Measurements from ENCODE around the gene C19orf38. TPM values are rescaled to one million over a fixed set of nuclear protein-coding genes. Genes with fewer than 3 reads are reported as not detected.
"Not testable (repeated sequence)": the region's sequence is repeated elsewhere in the genome, so short reads cannot be mapped to it uniquely, and the experiment has no call there.

C19orf38 gene
- total and polyA plus RNA-seq, 3 experiments from 2014 or later = 0.44 to 0.48 TPM; not detected in 1

DNA sequence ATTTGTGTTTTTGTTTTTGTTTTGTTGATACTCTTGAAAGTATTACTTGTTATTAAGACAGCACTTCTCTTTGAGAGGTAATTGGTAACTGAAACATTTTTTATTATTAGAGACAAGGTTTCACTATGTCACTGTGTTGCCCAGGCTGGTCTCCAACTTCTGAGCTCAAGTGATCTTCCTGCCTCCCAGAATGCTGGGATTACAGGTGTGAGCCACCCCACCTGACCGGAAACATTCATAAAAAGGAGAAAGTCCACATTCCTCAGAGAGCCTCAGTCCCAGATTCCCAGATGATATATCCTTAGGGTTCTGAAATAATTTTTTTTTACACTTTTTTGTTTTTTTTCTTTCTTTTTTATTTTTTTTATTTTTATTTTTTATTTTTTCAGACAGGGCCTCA lies 25.8 kb downstream of the C19orf38 start:
- CTCF ChIA-PET = interaction anchor here (1.2 to 1.9 kb wide), 3 partner anchors 10 to 62 kb away, joined by 3 to 6 read pairs (median 6); no protein-coding TSS in a partner anchor
- Histone ChIP-seq H3K4me3 (ENCODE audit: low read length) (no peak overlapping the region), H3K27me3 (ENCODE audit: insufficient read depth, low read length, poor library complexity, severe bottlenecking) (no peaks in the 10 kb centered on the region), H3K36me3 (ENCODE audit: insufficient read depth, low read length) (no peaks in the 10 kb centered on the region), H3K27ac (ENCODE audit: low read depth, low read length) (no peak overlapping the region), H3K4me1 (ENCODE audit: insufficient read depth, low read length) (peaks cover 18% of the 10 kb centered on the region), H3K9me3 (ENCODE audit: low read length) (no peaks in the 10 kb centered on the region)
- no peak for DNase-seq
- no peaks in the 10 kb centered on the region for H3K9me3 Mint-ChIP-seq
- peaks cover 0 to 3% (median 0%) of the 10 kb centered on the region in 3 donors for H3K36me3 Mint-ChIP-seq
- H3K27ac Mint-ChIP-seq = peak overlapping the region in 2 of 8 donors; percentile 61 to 77
- peak overlapping the region; percentile 39 to 83 (median 65) for H3K4me3 Mint-ChIP-seq
- H3K27me3 Mint-ChIP-seq = peaks cover 0 to 1% of the 10 kb centered on the region in 2 donors
- H3K4me1 Mint-ChIP-seq = peaks cover 19 to 41% (median 31%) of the 10 kb centered on the region in 3 donors
- POLR2A ChIA-PET = no interaction called here

GRCh38 chr19:10876459-10877240 lies 28.4 kb downstream of the C19orf38 start:
- ChIA-PET CTCF (no interaction called here), POLR2A (no interaction called here)
- Mint-ChIP-seq H3K4me1 (peaks cover 22 to 50% (median 32%) of the 10 kb centered on the region in 3 donors), H3K27me3 (peaks cover 0 to 1% of the 10 kb centered on the region in 2 donors), H3K4me3 (peak overlapping the region in 1 of 7 donors; percentile 66), H3K27ac (peak overlapping the region in 2 of 8 donors; percentile 27 to 57), H3K36me3 (peaks cover 0 to 4% (median 1%) of the 10 kb centered on the region in 3 donors), H3K9me3 (no peaks in the 10 kb centered on the region)
- no peak overlapping the region for H3K27ac ChIP-seq (ENCODE audit: low read depth, low read length)
- H3K36me3 ChIP-seq (ENCODE audit: insufficient read depth, low read length) = no peaks in the 10 kb centered on the region
- no peaks in the 10 kb centered on the region for H3K27me3 ChIP-seq (ENCODE audit: insufficient read depth, low read length, poor library complexity, severe bottlenecking)
- H3K4me3 ChIP-seq (ENCODE audit: low read length) = no peak overlapping the region
- H3K4me1 ChIP-seq (ENCODE audit: insufficient read depth, low read length) = peaks cover 20% of the 10 kb centered on the region
- no peak for DNase-seq
- H3K9me3 ChIP-seq (ENCODE audit: low read length) = no peaks in the 10 kb centered on the region

DNA sequence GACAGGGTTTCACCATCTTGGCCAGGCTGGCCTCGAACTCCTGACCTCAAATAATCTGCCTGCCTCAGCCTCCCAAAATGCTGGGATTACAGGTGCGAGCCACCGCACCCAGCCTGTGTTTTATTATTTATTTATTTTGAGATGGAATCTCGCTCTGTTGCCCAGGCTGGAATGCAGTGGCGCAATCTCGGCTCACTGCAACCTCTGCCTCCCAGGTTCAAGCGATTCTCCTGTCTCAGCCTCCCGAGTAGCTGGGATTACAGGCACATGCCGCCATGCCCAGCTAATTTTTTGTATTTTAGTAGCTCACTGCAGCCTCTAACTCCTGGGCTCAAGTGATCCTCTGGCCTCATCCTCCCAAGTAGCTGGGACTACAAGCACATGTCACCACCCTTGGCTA lies 29.4 kb downstream of the C19orf38 start:
- H3K36me3 ChIP-seq (ENCODE audit: insufficient read depth, low read length); H3K9me3 Mint-ChIP-seq; H3K9me3 ChIP-seq (ENCODE audit: low read length); POLR2A ChIA-PET; H3K27me3 Mint-ChIP-seq; DNase-seq; H3K27me3 ChIP-seq (ENCODE audit: insufficient read depth, low read length, poor library complexity, severe bottlenecking); H3K27ac ChIP-seq (ENCODE audit: low read depth, low read length); H3K36me3 Mint-ChIP-seq; H3K4me3 ChIP-seq (ENCODE audit: low read length): not testable (repeated sequence)
- peaks cover 18 to 46% (median 28%) of the 10 kb centered on the region in 3 donors for H3K4me1 Mint-ChIP-seq
- CTCF ChIA-PET = interaction anchor here (1.1 kb wide), 1 partner anchor 13 kb away, joined by 3 read pairs; no protein-coding TSS in a partner anchor
- H3K27ac Mint-ChIP-seq = peak overlapping the region in 2 of 8 donors; percentile 37 to 57
- H3K4me3 Mint-ChIP-seq = peak overlapping the region in 1 of 7 donors; percentile 64
- peaks cover 15% of the 10 kb centered on the region for H3K4me1 ChIP-seq (ENCODE audit: insufficient read depth, low read length)

DNA sequence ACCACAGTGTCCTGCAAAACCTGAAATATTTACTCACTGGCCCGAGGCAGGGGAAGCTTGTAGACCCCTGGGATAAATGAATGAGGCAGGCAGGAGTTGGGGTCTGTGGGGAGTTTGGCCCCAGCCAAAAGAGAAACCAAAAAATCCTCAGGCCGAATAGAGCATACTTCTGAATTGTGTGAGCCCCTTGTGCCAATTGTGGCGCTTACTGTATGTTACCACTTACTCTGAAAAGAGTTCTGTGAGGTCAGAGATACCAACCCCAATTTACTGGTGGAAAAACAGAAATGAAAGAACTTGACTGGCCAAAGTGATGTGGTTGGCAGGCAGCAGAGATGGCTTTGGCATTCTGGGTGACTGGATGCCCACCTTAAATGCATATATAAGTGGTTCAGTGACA lies 30.0 kb downstream of the C19orf38 start:
- Mint-ChIP-seq H3K36me3 (peaks cover 0 to 2% (median 1%) of the 10 kb centered on the region in 3 donors), H3K27me3 (no peaks in the 10 kb centered on the region), H3K9me3 (no peaks in the 10 kb centered on the region), H3K27ac (peak overlapping the region in 5 of 8 donors; percentile 23 to 74 (median 37)), H3K4me3 (peak overlapping the region in 1 of 7 donors; percentile 64), H3K4me1 (peaks cover 15 to 41% (median 23%) of the 10 kb centered on the region in 3 donors)
- Histone ChIP-seq H3K4me3 (ENCODE audit: low read length) (no peak overlapping the region), H3K27me3 (ENCODE audit: insufficient read depth, low read length, poor library complexity, severe bottlenecking) (no peaks in the 10 kb centered on the region), H3K9me3 (ENCODE audit: low read length) (no peaks in the 10 kb centered on the region), H3K27ac (ENCODE audit: low read depth, low read length) (peak overlapping the region; percentile 7), H3K4me1 (ENCODE audit: insufficient read depth, low read length) (peaks cover 9% of the 10 kb centered on the region), H3K36me3 (ENCODE audit: insufficient read depth, low read length) (no peaks in the 10 kb centered on the region)
- CTCF ChIA-PET = interaction anchor here (1.1 kb wide), 1 partner anchor 14 kb away, joined by 3 read pairs; no protein-coding TSS in a partner anchor
- POLR2A ChIA-PET = no interaction called here
- no peak for DNase-seq

DNA sequence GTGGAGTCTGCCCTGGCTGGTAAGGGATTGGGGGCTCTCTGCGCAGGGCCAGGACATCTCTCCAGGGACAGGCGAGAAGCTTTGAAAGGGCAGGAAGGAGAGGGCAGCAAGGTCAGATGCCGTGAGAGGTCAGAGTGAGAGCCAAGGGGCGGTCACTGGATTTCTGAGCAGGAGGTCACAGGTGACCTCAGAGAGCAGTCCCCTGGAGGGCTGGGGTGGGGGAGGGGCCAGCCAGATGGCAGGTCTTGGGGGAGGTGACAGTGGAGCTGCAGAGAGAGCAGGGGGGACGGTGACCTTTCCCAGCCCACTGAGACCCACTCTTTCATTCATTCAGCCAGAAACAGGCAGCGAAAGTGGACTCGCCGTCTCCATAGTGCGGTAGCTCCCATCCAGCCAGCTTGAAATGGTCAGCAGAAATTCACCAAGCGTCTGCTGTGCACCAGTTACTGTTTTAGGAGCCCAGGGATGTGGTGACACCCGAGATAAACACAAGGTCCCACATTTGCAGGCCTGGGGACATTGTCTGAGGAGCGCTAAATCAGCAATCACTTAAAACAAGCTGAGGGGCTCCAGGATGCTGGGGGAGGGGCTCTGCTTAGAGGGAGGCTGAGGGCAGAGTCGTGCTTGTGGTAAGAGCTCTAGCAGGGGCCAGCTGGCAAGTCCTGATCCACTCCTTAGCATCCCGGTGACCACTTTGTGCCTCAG lies 33.3 kb downstream of the C19orf38 start:
- H3K27ac Mint-ChIP-seq = no peak overlapping the region
- no peak overlapping the region for H3K4me3 Mint-ChIP-seq
- POLR2A ChIA-PET = interaction anchor here (1.1 kb wide), 1 partner anchor 9 kb away, joined by 3 read pairs; no protein-coding TSS in a partner anchor
- no peaks in the 10 kb centered on the region for H3K27me3 ChIP-seq (ENCODE audit: insufficient read depth, low read length, poor library complexity, severe bottlenecking)
- H3K4me1 ChIP-seq (ENCODE audit: insufficient read depth, low read length) = peaks cover 9% of the 10 kb centered on the region
- H3K36me3 Mint-ChIP-seq = peaks cover 0 to 2% (median 1%) of the 10 kb centered on the region in 3 donors
- CTCF ChIA-PET = interaction anchor here (1.2 kb wide), 1 partner anchor 9 kb away, joined by 4 read pairs; no protein-coding TSS in a partner anchor
- no peak overlapping the region for H3K4me3 ChIP-seq (ENCODE audit: low read length)
- H3K27ac ChIP-seq (ENCODE audit: low read depth, low read length) = no peak overlapping the region
- H3K9me3 ChIP-seq (ENCODE audit: low read length) = no peaks in the 10 kb centered on the region
- H3K36me3 ChIP-seq (ENCODE audit: insufficient read depth, low read length) = no peaks in the 10 kb centered on the region
- H3K9me3 Mint-ChIP-seq = no peaks in the 10 kb centered on the region
- no peaks in the 10 kb centered on the region for H3K27me3 Mint-ChIP-seq
- peaks cover 15 to 35% (median 19%) of the 10 kb centered on the region in 3 donors for H3K4me1 Mint-ChIP-seq
- no peak for DNase-seq

- Histone ChIP-seq H3K4me3 (ENCODE audit: low read length) (no peak overlapping the region), H3K4me1 (ENCODE audit: insufficient read depth, low read length) (peaks cover 9% of the 10 kb centered on the region), H3K36me3 (ENCODE audit: insufficient read depth, low read length) (no peaks in the 10 kb centered on the region), H3K27me3 (ENCODE audit: insufficient read depth, low read length, poor library complexity, severe bottlenecking) (no peaks in the 10 kb centered on the region), H3K9me3 (ENCODE audit: low read length) (no peaks in the 10 kb centered on the region), H3K27ac (ENCODE audit: low read depth, low read length) (no peak overlapping the region)
- ChIA-PET POLR2A (interaction anchor here (1.1 kb wide), 1 partner anchor 10 kb away, joined by 3 read pairs; no protein-coding TSS in a partner anchor), CTCF (interaction anchor here (1.2 kb wide), 1 partner anchor 10 kb away, joined by 4 read pairs; no protein-coding TSS in a partner anchor)
- Mint-ChIP-seq H3K36me3 (peaks cover 0 to 2% (median 1%) of the 10 kb centered on the region in 3 donors), H3K9me3 (no peaks in the 10 kb centered on the region), H3K4me1 (peaks cover 15 to 31% (median 15%) of the 10 kb centered on the region in 3 donors), H3K4me3 (no peak overlapping the region), H3K27ac (no peak overlapping the region), H3K27me3 (no peaks in the 10 kb centered on the region)
- DNase-seq = no peak
Observed at GRCh38 chr19:10882108-10882457, 33.9 kb downstream of the C19orf38 start.

GRCh38 chr19:10884274-10884673 lies 36.1 kb downstream of the C19orf38 start:
- Histone ChIP-seq H3K4me1 (ENCODE audit: insufficient read depth, low read length) (peaks cover 4% of the 10 kb centered on the region), H3K27ac (ENCODE audit: low read depth, low read length) (no peak overlapping the region), H3K9me3 (ENCODE audit: low read length) (no peaks in the 10 kb centered on the region), H3K27me3 (ENCODE audit: insufficient read depth, low read length, poor library complexity, severe bottlenecking) (no peaks in the 10 kb centered on the region), H3K4me3 (ENCODE audit: low read length) (no peak overlapping the region), H3K36me3 (ENCODE audit: insufficient read depth, low read length) (no peaks in the 10 kb centered on the region)
- DNase-seq = no peak
- H3K4me3 Mint-ChIP-seq = no peak overlapping the region
- ChIA-PET CTCF (interaction anchor here (0.9 kb wide), 1 partner anchor 167 kb away, joined by 3 read pairs; no protein-coding TSS in a partner anchor), POLR2A (no interaction called here)
- no peaks in the 10 kb centered on the region for H3K9me3 Mint-ChIP-seq
- peak overlapping the region in 1 of 8 donors; percentile 77 for H3K27ac Mint-ChIP-seq
- no peaks in the 10 kb centered on the region for H3K27me3 Mint-ChIP-seq
- peaks cover 8 to 20% (median 8%) of the 10 kb centered on the region in 3 donors for H3K4me1 Mint-ChIP-seq
- H3K36me3 Mint-ChIP-seq = peaks cover 0 to 3% (median 0%) of the 10 kb centered on the region in 3 donors
